ENCODE data around the gene NRP2.
A peak's percentile ranks its signal among the peaks of the same experiment; 100 is the strongest.

Gene NRP2

DNA sequence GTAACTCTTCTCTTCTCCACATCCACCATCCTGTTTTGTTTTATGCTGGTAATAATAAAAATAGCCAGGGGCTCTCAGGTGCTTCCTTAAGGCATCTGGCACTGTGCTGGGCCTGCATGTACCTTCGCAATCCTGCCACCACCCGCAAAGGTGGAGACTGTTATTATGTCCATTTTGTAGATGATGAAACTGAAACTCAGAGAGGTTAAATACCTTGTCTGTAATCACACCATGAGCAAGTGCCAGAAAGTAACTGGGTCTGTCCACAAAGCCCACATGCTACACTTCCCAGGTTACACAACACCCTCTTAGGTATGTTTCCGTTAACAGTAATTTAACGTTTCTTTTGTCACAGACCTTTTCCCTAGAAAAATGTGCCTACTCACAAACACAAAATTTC lies 27.0 kb downstream of the NRP2 start:
- no peak for DNase-seq (ENCODE audit: low spot score)

DNA sequence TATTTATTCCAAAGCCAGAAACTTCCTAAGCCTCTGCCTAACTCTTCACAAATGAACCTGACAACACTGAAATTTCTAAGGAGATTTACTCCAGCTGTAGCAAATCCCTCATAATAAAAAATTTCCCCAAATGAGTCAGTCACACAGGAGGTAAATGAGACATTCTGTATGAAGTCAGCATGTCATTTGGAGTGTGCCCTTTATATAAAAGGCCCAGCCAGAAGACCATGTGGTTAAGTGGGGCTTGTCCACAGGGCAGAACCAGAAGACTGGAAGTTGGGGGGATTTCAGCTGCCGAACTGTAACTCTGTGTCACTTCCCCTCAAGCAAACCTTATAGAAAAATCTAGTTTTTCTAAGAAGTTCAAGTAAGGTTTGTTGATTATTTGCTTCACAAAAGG lies 30.2 kb downstream of the NRP2 start:
- DNase-seq (ENCODE audit: low spot score), result no peak

DNA sequence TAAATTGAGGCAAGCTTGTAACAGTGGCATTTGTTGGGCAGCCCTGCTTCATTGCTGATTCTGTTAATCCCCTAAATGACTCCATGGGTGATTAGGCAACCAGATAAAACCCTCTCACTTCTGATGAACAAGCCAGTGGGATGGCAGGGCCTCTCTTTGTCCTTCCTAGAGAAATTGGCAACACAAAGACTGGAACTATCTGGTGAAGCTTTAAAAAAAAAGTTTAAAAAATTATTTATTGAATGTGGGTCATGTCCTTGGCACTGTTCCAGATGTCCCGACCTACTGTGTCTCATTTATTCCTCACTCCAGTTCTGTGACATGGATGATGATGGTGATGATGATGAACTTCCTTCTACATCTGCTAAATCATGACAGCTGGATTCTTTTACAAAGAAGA lies 30.8 kb downstream of the NRP2 start:
- DNase-seq (ENCODE audit: low spot score), result no peak

DNA sequence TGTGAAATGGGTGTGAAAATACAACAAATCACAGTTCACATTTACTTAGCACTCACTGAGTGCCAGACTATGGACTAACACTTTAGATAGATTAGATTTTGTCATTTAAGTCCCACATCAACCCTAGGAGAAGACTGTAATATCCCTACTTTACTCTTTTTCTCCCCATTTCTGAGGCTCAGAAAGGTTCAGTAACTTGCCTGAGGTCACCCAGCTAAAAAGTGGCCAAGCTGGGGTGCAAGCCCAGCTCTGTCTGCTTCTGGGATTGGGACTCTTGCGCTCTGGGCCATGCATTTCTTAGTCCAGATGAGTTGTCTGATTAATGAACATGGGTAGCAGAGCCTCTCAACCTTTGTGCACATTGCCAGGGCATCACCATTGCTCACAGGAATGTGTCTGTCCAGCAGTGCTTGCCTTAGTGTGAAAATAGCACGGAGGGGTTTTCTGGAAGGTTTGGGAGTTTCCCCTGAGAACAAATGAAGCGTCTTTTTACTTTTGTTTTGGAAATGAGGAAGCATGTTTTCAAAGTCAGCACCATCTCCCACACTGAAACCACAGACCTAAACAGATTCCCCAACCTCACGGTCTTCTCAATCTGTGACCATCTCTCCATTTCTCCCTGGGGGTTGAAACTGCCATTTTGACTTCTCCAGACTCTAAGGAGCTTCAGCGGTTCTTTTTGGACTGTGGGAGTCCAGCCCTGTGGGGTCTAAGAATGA lies 31.9 kb downstream of the NRP2 start:
- DNase-seq (ENCODE audit: low spot score), result no peak

DNA sequence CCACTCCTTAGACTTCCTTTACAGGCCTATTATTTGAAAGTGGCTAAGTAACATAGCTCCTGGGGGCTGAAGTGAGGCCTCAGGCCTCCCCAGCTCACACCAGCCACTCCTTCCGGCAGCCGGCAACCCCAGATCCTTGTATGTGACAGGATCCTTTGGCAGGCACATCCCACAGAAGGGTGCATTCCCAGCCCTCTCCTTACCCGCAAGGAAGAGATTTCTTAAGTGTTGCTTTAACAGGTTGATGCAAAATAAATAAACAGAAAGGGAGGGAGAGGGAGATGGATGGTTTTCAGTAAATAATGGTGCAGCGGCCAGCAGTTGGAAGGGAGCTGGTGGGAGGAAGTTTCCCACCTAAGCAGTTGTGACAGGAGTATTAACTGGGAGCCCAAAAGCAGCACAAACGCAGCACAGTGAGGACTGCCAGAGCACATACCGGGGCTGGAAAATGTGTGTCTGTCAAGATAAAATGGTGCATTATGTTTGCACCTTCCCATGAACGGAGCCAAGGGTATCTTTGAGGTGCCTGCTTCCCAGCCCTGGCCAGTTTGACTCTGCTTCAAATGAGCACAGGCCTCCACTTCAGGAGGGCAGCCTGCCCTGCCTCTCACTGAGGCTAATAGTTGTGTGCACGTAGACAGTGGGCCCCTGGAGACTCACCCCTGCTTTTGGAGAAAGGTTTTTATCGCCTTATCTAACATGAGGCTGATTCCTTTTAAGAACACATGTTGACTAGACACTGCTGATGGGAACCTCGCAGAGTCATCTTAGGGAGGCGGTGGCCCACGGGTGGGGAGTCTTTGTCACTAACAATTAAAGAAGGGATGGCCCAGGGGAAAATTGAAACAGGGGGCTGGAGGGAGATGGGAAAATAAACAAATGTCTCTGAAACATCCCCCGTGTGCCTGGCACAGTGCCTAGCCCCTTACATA lies 32.8 kb downstream of the NRP2 start:
- DNase-seq (ENCODE audit: low spot score), result no peak

DNA sequence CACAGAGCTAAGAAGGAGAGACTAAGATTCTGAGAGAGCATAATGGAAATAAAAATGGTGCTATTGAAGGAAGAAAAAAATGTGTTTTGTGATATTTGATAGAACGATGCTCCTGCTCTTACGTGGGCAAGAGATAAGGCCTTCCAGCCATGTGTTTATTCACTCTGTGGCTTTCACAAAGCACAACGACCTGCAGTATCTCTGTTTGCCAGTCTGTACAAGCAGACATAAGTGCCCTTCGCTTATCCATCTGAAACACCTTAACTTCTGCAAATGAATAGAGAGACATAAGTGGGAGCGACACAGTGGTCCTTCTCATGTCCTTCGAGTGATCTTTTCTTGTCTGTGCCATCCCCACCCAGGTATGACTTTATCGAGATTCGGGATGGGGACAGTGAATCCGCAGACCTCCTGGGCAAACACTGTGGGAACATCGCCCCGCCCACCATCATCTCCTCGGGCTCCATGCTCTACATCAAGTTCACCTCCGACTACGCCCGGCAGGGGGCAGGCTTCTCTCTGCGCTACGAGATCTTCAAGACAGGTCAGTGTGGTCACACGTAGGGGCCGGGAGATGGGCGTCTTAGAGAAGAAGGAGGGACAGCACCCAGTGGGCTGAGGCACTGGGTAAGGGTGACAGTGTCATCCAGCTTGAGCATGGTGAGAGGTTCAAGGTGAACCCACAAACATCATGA lies 33.7 kb downstream of the NRP2 start:
- DNase-seq (ENCODE audit: low spot score), result peak; percentile 14

DNA sequence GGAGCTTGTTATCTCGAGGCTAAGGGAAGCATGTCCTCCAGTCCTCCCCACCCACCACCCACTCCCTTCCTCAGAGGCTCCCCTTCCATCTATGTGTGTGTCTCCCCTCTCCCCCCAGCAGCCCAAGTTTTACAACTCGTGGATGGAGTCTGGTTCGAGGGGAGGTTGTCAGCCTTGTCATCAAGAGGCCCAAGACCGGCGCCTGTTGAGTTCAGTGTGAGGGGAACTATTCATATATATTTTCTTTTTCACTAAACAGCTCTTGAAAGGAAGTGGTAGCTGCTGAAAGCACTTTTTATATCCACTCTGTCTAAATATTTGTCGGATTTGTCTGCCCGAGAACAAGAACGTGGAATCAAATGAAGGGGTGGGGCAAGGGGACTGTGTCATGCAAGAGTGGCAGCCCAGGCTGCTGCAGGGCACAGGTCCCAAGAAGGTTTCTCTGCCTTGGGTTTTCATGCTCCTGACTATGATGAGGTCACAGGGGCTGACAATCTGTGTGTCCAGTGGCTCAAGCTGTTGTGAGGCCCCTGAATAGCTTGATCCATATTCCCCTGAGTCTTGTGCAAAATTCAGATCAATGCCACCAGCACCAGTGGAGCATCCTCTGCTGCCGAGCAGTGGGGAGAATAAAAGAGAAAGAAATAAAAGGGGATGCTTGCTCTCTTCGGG lies 35.0 kb downstream of the NRP2 start:
- DNase-seq (ENCODE audit: low spot score), result no peak

DNA sequence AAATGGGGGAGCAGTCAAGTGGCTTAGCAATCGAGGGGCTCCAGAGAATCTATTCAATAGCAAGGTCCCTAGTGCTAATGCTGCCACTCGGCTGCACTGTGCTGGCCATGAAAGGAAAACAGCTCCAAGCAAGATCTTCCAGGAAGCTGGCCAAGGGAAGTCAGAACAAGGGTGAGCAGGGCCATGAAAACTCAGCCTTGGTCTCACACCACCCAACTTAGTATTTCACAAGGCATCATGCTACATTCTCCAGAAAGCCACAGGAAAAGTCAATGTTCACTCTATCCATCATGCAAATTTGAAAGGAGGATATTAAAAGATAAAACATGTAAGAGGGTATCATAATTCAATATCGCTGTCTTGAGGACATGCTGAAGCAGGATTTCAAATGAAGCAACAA lies 35.7 kb downstream of the NRP2 start:
- DNase-seq (ENCODE audit: low spot score), result no peak

DNA sequence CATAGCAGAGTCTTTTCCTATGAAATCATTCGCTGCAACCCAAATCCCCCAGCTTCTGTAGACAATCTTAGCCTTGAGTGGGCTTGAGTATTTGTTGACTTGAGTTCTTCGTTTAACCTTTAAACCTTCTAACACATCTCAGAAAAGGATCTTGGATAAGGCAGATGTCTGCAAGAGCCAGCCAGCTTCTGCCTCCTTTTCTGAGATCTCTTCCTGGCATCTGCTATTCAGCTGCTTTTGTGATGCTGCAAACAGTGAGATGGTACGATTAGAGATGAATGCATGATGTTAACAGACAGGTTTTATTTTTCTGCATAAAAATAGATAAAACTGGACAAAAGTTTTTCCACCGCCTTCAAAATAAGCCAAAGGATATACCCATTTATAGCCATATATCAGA lies 37.5 kb downstream of the NRP2 start:
- DNase-seq (ENCODE audit: low spot score), result no peak

DNA sequence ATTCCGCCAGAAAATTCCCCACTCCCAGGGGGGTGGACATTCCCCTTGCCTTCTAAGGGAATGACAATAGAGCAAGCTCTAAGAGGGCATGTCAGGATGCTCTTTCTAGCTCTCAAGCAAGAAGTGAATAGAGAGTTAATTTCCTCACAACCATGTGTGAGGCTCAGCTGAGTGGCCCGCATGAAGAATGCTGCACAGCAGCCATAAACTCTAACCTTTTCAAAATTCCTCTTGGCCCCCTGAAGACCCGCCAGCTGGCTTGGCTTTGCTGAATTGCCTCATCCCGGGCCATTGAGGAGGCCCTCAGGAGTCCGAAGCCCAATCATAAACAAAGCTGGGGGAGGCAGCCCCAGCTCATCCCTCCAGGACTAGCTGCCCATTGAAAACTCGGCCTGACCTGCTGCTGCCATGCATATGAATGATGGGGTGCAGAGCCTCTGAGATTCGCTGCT lies 38.2 kb downstream of the NRP2 start:
- DNase-seq (ENCODE audit: low spot score), result no peak

DNA sequence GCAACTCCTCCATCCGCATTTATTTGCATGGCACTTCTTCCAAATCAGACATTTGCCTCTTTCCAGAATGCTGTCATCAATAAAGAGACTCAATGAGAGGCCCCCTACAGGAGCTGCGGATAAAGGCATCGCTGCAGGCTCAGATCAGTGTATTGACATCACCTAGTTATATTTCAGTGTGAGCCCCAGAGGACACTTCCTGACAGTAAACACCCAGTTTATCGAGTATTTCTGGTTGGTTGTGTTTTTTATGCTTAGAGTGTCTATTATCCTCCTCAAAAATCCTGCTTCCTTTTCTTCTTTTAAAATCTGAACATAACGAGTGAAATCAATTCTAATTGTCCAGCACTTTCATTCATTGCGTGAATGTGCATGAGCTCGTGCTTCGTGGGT lies 38.8 kb downstream of the NRP2 start:
- no peak for DNase-seq (ENCODE audit: low spot score)

DNA sequence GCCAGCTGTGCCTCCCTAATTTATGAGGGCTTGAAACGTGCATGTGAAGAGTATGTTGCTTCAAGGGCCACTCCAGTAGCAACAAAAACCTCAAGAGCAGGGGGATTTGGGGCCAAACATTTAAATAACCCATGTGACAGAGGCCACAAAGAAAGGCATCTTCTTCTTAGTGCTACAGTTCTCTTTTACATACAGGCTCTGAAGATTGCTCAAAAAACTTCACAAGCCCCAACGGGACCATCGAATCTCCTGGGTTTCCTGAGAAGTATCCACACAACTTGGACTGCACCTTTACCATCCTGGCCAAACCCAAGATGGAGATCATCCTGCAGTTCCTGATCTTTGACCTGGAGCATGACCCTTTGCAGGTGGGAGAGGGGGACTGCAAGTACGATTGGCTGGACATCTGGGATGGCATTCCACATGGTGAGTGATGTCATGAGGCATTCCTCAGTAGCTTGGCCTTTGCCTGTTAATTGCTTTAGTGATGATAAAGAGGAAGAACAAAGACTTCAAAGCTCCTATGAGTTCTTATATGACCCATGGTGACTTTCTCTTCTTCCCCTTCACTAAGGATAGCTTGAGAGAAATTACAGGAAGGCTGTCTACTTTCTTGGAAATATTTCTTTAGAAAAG lies 40.1 kb downstream of the NRP2 start:
- DNase-seq (ENCODE audit: low spot score), result no peak

DNA sequence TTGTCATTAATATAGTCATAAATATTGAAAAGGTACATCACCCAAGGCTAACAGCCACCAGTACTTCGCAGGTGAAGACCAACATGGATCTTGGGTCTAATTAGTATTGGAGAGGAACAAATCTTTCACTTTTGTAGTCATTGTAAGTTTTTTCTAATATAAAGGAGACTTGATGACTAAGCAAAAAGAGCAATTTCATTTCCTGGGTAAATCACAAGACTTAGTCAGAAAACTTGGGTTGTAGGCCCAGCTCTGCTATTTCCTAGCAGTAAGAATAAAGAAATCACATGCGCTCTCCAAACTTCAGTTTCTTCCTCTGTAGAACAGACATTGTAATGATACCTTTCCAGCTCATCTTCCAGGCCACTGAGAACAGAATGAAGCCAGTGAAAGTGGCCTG lies 40.9 kb downstream of the NRP2 start:
- no peak for DNase-seq (ENCODE audit: low spot score)

DNA sequence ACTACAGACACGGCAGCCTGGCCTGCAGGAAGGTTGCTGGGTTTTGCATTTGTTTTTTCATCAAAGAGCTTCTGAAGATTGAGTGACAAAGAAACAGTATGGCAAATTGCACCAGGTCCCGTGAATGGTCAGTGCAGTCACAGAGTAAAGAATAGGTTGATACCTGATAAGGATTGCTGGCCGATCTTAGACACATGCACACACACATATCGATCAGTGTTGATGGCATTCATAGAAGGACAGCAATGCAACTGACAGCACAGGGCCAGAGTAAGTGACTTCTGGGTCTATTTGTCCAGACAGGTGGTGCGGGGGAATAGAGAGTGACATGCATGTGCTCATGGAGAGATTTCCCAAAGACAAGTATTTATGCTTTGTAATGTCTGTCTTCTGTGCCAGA lies 42.8 kb downstream of the NRP2 start:
- DNase-seq (ENCODE audit: low spot score), result no peak

DNA sequence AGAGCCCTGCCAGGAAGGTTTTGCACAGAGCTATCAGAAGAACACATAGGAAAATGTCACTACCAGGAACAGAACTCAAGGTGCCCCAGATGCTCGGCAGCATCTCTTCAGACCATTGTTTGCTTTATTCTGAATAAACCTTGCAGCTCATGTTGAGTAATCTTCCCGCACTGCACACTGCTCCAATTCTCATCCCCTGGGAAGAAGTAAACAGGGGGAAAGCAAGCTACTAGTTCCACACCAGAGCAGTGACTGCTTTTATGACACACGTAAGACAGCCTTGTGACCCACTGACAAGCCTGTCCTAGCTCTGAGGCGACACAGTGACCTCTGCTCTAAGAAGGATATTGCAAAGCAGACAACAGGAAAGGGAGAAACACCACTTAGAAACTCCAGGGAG lies 44.2 kb downstream of the NRP2 start:
- no peak for DNase-seq (ENCODE audit: low spot score)

DNA sequence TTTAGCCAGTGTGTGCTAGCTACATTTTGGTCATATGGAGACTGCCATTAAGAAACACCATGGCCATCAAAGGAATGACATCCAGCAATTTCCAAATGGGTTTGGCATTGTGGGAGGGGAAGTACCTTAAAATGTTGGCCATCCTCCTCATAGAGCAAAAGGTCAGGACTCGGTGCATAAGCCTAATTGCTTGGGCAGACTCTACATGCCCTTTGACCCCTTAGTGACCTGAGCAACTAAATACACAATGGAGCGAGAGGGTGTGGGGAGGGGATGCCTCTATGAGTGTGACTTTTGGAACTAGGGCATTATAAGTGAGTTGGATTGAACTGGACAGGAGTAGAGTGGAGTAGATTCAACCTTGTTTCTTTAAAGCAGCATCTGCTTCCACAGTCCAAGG lies 44.9 kb downstream of the NRP2 start:
- DNase-seq (ENCODE audit: low spot score), result no peak

DNA sequence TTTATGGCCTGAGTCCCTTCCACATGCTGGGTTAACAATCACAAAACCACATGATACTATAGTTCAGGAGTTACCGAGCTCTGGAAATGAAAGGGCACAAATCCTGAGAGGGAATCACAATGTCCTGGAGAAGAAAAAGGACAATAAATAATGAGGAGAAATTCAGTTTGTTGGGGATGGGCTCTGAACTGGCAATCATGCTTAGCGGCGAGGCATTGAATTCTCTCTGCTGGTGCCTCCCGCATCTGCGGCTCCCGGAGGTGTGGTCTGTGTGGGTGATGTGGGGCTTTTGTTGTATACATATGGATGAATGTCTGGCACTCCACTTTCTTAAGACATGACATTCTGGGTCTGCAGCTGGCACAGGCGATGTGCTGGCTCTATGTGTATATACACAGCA lies 46.1 kb downstream of the NRP2 start:
- DNase-seq (ENCODE audit: low spot score), result no peak

DNA sequence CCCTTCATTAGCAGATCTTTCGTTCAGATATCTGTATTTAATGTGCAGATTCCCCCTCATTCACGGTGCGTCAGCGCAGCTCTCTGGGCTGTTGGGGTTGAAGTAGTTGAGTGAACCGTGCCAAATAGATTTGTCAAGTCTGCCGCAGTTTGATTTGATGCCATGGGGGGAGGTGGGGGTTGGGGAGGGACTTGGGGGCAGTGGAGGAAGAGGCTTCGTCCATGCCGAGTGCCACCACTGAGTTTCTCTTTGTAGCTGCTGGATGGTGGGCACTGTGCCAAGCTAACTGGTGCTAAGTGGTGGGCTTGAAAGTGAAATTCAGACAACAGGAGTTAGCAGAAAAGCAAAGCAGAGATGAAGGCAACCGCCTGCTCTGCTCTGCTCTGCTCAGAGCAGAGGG lies 47.9 kb downstream of the NRP2 start:
- DNase-seq (ENCODE audit: low spot score), result no peak

DNA sequence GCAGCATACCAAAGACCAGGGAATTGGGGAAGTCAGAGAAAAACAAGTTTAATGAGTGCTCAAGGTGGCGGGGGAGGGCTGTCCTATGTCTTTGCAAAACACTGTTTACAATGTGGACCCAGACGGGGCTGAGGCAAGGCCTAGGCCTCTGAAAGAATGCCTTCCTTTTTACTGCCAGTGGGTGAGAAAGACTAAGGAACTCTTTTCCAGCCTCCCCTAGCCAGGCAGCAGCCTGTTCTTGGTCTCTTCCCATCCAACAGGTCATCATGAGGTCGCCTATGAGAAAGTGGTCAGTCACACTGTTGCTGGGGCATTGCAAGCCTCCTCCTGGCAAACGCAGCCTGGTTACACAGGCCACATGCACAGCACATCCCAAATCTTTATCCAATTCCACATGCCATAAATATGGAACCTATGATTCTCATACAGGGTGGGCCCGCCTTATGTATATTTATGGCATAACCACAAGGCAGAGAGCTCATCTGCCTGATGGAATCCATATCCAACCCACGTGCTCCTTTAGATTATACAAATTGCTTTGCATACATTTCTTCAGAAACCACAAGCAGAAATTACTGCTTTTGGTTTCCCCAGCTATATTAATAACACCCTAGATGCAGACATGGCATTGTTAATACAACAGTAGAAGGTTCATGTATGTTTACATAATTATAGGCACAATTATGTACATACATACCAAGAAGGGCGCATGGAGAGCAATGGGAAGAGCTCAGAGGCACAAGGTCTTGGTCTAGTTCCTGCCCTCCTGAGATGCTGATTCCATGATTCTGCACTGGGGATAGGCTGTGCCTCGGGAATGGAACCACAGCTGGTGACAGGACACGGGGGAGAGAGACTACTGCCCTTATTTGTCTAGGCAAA lies 48.6 kb downstream of the NRP2 start:
- DNase-seq (ENCODE audit: low spot score), result no peak

DNA sequence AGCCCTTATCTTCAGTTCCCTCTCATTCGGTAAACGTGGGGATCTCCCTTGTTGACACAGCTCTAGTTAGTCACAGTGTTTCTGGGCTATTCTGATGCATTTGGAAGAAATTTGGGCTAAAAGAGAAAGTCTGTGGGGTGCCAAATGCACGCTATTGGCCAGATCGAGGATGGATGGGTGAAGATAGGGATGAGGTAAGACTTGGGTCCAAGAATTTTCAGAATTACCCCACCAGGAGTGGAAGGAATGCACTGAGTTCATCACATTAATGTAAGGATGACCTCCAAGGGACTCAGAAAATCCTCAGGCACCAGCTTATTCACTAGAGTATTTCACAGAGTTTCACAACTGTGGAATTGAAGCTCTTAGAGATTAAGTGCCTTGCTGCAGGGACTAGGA lies 49.3 kb downstream of the NRP2 start:
- DNase-seq (ENCODE audit: low spot score), result no peak

DNA sequence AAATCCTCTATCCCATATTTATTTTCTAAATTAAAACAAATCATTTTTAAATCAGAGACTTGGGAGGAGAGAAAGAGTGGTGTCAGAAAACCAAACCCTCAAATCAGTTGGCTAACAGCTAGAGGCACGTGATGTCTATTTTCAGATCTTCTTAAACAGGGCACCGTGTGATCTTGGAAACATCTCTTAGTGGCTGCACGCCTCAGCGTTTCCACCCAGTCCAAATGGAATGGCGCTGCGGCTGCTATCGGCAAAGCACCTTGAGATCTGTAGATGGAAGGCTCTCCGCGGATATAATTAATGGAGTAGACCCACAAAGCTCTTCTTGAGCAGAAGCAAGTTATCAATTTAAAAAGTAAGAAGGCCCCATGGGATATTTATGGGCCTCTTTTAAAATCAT lies 50.0 kb downstream of the NRP2 start:
- DNase-seq (ENCODE audit: low spot score), result no peak
